GM18517 (cell line): ENCODE measurements around the gene ZNF182.
"Not testable (repeated sequence)": the region's sequence is repeated elsewhere in the genome, so short reads cannot be mapped to it uniquely, and the experiment has no call there.

ENCODE experiments used
- ATAC-seq: cut with Tn5 transposase; IDR thresholded peaks from one replicate; pipeline ENCODE4 v1.9.1; 2021; ENCODE audit warnings: mild to moderate bottlenecking, moderate library complexity; ENCODE audit not compliant: unreplicated experiment

ZNF182 gene

GRCh38 chrX:48003758-48004457 is at the start of gene ZNF182:
Gene ZNF182, minus strand, starts transcription at chrX:48003989. Its CDS starts 1,380 bp downstream, at chrX:48002609.
- peak; percentile 77 for ATAC-seq

- no peak for ATAC-seq
Measured at GRCh38 chrX:48046846-48047245, 43.1 kb upstream of the ZNF182 start.

GRCh38 chrX:48045410-48046311 is 41.9 kb upstream of the ZNF182 start:
- ATAC-seq, result no peak

- ATAC-seq, result no peak
Measured at GRCh38 chrX:48043056-48043455, 39.3 kb upstream of the ZNF182 start.

- no peak for ATAC-seq
Measured at GRCh38 chrX:48035891-48036290, 32.1 kb upstream of the ZNF182 start.

- ATAC-seq, result not testable (repeated sequence)
Measured at GRCh38 chrX:48030641-48031173, 26.9 kb upstream of the ZNF182 start.

- no peak for ATAC-seq
Measured at GRCh38 chrX:48030237-48030636, 26.4 kb upstream of the ZNF182 start.

- no peak for ATAC-seq
Measured at GRCh38 chrX:48028091-48028490, 24.3 kb upstream of the ZNF182 start.

GRCh38 chrX:48027545-48027944 is 23.8 kb upstream of the ZNF182 start:
- ATAC-seq, result not testable (repeated sequence)

- no peak for ATAC-seq
Measured at GRCh38 chrX:48025561-48025960, 21.8 kb upstream of the ZNF182 start.

GRCh38 chrX:48022738-48023137 is 18.9 kb upstream of the ZNF182 start:
- no peak for ATAC-seq

- no peak for ATAC-seq
Measured at GRCh38 chrX:48022100-48022499, 18.3 kb upstream of the ZNF182 start.

GRCh38 chrX:48021026-48021900 is 17.5 kb upstream of the ZNF182 start:
- ATAC-seq, result peak; percentile 77

- not testable (repeated sequence) for ATAC-seq
Measured at GRCh38 chrX:48020472-48020871, 16.7 kb upstream of the ZNF182 start.

- not testable (repeated sequence) for ATAC-seq
Measured at GRCh38 chrX:48019892-48020291, 16.1 kb upstream of the ZNF182 start.

- ATAC-seq, result not testable (repeated sequence)
Measured at GRCh38 chrX:48016583-48017310, 13.0 kb upstream of the ZNF182 start.

GRCh38 chrX:48009445-48009960 is 5.7 kb upstream of the ZNF182 start:
- ATAC-seq, result not testable (repeated sequence)

- ATAC-seq, result not testable (repeated sequence)
Measured at GRCh38 chrX:48006688-48007087, 2.9 kb upstream of the ZNF182 start, which contains the start of gene SPACA5. Gene SPACA5, plus strand, starts transcription at chrX:48006988. Its CDS starts 815 bp downstream, at chrX:48007803.

GRCh38 chrX:48003367-48003757 is 427 bp downstream of the ZNF182 start:
- no peak for ATAC-seq

- no peak for ATAC-seq
Measured at GRCh38 chrX:48002929-48003328, 860 bp downstream of the ZNF182 start.
